IPS DF 19.7 (cell line): ENCODE measurements around the gene ALOX12B.
"Not testable (repeated sequence)": the region's sequence is repeated elsewhere in the genome, so short reads cannot be mapped to it uniquely, and the experiment has no call there.

Source experiments
- DNase-seq: peaks from one replicate; pipeline ENCODE4 v3.0.0-alpha.2; 2013; ENCODE audit warnings: low read depth, low spot score

The ALOX12B gene

GRCh38 chr17:8064561-8065019, 22.9 kb downstream of the ALOX12B start:
- DNase-seq: no peak

DNA sequence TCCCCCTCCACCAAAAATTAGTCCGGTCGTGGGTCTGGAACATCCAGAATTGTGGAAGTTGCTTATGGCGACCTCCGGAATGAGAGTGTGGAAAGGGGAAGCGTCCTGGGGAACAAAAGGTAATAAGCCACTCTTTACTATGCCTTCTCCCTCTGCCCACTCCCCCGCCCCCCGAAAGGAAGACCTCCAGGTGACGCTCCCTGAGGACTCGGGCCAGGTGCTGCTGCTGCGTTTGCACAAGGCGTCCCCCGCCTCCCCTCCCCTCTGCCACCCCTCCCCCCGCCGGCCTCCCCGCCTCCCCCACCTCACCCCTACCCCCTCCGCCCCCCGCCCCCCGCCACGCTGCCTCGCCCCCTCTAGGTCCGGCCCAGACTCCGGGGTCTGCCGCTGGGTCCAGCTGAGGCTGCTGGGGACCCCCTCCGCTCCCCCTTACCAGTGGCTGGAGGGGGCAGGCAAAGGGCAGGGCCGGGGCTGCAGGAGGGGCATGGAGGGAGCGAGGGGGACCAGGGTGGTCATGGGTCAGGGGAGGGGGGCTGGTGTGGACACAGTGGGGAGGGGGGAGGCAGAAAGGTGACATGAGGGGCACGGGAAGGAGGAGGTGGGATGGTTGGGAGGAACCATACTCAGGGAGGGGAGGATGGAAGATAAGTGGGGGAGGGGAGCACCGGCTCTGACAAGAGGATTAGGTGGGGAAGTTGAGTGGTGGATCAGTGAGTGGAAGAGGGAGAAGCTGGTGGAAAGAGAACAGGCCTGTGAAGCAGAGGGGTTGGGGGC, 23.6 kb downstream of the ALOX12B start:
- DNase-seq: no peak

GRCh38 chr17:8062807-8063483, 24.6 kb downstream of the ALOX12B start:
- DNase-seq: no peak

- no peak for DNase-seq
Measured at GRCh38 chr17:8062435-8062806, 25.1 kb downstream of the ALOX12B start.

- not testable (repeated sequence) for DNase-seq
Measured at GRCh38 chr17:8061851-8062250, 25.7 kb downstream of the ALOX12B start.

DNA sequence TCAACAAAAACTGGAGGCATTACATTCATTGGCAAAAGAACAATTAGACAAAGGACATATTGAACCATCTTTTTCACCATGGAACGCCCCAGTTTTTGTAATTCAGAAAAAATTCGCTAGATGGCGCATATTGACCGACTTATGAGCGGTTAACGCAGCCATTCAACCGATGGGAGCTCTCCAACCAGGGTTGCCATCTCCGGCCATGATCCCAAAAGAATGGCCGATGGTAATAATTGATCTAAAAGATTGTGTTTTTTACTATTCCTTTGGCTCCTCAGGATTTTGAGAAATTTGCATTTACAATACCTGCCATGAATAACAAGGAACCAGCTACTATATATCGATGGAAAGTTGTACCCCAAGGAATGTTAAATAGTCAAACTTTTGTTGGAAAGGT, 27.2 kb downstream of the ALOX12B start:
- DNase-seq: no peak

DNA sequence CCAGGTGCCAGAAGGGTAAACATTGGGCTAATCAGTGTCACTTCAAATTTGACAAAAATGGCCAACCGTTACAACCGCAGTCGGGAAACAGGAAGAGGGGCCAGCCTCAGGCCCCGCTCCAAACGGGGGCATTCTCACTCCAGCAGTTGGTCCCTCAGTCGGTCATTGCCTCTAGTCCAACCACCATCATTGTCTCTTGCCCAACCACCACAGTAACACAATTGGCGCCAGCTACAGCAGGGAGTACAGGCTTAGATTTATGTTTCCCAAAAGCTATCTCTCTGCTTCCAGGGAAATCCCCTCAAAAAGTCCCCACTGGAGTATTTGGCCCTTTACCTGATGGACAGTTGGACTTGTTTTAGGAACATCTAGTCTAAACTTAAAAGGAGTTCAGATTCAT, 28.4 kb downstream of the ALOX12B start:
- no peak for DNase-seq

DNA sequence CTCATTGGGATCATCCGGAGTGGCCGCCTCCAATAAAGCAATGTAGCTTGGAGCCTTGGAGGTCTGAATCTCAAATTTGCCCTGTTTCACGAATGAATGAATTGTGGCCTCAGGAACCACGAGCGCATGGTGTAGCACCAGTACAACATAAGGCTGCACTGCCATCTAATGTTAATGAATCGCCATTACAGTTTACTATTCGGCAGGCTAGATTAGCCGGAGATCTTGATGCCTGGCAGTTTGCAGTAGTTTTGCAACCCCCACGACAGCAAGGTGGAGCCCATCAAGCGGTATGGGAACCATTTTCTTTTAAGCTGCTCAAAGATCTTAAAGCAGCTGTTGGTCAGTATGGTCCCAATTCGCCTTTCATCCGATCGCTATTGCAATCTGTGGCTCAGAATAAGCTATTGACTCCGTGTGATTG, 29.8 kb downstream of the ALOX12B start:
- no peak for DNase-seq

DNA sequence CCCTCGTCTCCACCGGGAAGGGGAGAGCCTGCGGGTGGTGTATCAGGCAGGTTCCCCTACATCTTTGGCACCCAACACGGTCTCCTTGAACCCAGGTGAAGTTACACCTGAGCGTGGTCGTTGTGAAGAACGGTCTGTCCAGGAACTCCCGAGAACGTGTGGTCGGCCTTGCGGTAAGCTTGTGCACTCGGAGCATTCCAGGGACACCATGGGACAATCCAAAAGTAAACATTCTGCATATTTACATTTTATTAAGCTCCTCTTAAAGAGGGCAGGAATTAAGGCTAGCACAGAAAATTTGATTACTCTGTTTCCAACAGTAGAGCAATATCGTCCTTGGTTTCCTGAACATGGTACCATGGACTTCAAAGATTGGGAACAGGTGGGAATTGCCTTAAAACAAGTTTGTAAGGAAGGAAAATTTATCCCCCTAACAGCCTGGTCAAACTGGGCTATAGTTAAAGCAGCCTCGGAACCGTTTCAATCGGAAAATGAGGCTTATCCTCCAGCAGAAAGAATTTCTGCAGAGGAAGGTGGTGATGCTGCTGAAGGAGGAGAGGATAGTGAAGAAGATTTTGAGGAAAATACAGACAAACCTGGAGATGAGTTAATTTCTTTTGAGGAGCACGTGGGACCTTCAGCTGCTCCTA, 30.4 kb downstream of the ALOX12B start:
- no peak for DNase-seq

GRCh38 chr17:8056232-8056975, 31.1 kb downstream of the ALOX12B start:
- no peak for DNase-seq

DNA sequence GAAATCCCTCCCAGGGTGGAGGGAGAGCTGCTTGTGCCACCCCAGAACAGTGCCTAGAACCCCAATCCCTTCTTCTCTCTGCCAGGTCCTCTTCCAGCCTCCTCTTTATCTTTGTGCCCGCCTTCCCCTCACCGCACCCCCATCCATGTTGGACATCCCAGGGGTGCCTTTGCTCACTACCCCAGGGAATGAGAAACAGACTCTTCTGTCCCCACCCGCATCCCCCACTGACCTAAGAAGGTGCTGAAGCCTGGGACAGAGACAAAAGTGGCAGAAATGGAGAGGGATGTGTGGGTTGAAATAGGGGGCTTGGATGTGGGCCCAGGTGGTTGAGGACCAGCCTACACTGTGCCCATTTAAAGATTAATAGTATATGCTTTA, 31.7 kb downstream of the ALOX12B start:
- DNase-seq: no peak

DNA sequence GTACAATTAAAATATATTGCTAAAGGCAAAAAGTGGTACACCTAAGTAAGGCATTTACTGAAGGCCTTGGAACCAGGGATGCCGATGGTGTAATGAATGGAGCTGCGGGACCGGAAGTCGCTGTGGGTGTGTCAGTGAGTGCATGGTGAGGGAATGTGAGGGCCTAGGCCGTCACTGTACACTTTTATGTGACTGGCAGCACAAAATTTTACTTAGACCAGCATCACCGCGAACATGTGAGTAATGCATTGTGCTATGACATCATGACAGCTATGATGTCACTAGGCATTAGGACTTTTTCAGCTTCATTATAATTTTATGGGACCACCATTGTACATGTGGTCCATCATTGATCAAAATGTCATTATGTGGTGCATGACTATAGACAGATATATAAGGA, 33.9 kb downstream of the ALOX12B start:
- DNase-seq: no peak

DNA sequence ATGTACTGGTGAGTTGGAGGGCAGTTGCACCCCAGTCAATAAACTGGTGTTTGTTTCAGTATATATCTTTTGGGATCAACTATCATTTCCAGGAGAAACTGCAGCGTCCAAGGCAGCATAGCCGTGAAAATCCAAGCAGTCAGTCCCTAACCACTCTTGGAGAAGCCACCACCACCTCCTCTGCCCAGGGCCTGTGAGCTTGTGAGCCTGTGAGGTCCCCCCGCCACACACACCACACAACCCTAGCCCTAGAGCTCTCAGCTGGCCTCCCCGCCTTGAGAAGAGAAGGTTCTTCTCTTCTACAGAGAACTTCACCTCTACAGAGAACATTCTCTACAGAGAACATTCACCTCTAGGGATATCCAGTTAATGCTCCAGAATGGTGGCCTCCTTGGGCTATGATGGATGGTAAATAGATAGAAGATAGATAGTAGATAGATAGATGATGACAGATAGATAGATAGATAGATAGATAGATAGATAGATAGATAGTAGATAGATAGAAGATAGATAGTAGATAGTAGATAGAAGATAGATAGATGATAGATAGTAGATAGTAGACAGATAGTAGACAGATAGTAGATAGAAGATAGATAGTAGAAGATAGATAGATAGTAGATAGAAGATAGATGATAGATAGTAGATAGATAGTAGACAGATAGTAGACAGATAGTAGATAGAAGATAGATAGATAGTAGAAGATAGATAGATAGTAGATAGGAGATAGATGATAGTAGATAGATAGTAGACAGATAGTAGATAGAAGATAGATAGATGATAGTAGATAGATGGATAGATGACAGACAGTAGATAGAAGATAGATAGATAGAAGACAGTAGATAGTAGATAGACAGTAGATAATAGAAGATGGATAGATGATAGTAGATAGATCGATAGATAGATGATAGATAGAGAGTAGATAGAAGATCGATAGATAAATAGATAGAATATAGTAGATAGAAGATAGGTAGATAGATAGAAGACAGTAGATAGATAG, 35.0 kb downstream of the ALOX12B start:
- no peak for DNase-seq

- DNase-seq: no peak
Measured at GRCh38 chr17:8051831-8052230, 35.7 kb downstream of the ALOX12B start.

GRCh38 chr17:8048736-8049135, 38.8 kb downstream of the ALOX12B start:
- no peak for DNase-seq

GRCh38 chr17:8048236-8048635, 39.3 kb downstream of the ALOX12B start:
- DNase-seq: no peak

- DNase-seq: no peak
Measured at GRCh38 chr17:8047769-8048110, 39.8 kb downstream of the ALOX12B start.

GRCh38 chr17:8046929-8047768, 40.4 kb downstream of the ALOX12B start:
- DNase-seq: no peak

DNA sequence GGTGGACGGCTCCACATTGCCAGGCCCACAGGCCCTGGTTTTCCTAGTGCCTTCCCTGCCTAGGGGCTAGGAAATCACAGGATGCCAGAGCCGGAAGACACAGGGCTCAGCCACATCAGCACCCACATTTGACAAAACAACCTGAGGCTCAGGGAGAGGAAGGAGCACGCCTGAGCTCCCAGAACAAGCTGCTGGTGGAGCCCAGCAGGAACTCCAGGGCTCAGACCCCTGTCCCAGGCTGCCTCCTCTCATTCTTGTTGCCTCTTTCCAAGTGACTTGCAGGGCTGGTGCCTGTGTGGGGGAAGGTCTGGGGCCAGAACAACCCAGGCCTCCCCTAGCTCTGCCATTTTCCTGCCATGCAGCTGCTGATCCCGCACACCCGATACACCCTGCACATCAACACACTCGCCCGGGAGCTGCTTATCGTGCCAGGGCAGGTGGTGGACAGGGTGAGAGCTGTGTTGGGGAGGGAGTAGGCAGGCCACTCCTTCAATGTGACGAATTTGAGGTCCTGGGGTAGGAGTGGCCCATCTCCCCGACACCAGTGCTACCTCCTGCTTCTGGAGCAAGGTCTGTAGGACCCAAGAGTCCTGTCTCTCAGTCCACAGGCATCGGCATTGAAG, 41.1 kb downstream of the ALOX12B start:
- no peak for DNase-seq
